CD8-positive, alpha-beta memory T cell (primary cell): ENCODE results near the gene PLOD1. TPM values are rescaled to one million over a fixed set of nuclear protein-coding genes. Genes with fewer than 3 reads are reported as not detected.
"Not testable (repeated sequence)": the region's sequence is repeated elsewhere in the genome, so short reads cannot be mapped to it uniquely, and the experiment has no call there.

Source experiments
- CTCF ChIA-PET: fragments of 350-600 bp; sonication (Branson Sonifier 250); formaldehyde crosslinking; loops from one replicate; lab custom pipeline; 2021; ENCODE audit warnings: antibody characterized with exemption; lab: Charles Lee
- POLR2A ChIA-PET: fragments of 350-600 bp; sonication (Branson Sonifier 250); formaldehyde crosslinking; loops from one replicate; lab custom pipeline; 2021; ENCODE audit warnings: antibody characterized with exemption; lab: Charles Lee
- DNase-seq, 5 donors: peaks; one replicate each; pipeline versions ENCODE4 v3.0.0 to v3.0.0-alpha.2; 2020 to 2022; ENCODE audit warnings: mixed read lengths in 1 of 5
- H3K27ac ChIP-seq: one replicate; pipeline ENCODE4 v1.7.0; 2013; ENCODE audit warnings: low read depth, mild to moderate bottlenecking, low read length, moderate library complexity
- H3K27me3 ChIP-seq: 2 replicates; pipeline ENCODE4 v1.7.0; 2013; ENCODE audit warnings: low read length, mild to moderate bottlenecking; ENCODE audit not compliant: insufficient read depth, poor library complexity, severe bottlenecking
- H3K36me3 ChIP-seq: 2 replicates; pipeline ENCODE4 v1.7.0; 2013; ENCODE audit warnings: mild to moderate bottlenecking, low read length, moderate library complexity; ENCODE audit not compliant: insufficient read depth
- H3K4me1 ChIP-seq: 2 replicates; pipeline ENCODE4 v1.7.0; 2013; ENCODE audit warnings: mild to moderate bottlenecking, low read length, moderate library complexity; ENCODE audit not compliant: insufficient read depth
- H3K4me3 ChIP-seq: 2 replicates; pipeline ENCODE4 v1.7.0; 2013; ENCODE audit warnings: mild to moderate bottlenecking, low read length
- H3K9me3 ChIP-seq: 2 replicates; pipeline ENCODE4 v1.7.0; 2013; ENCODE audit warnings: mild to moderate bottlenecking, low read length
- H3K27ac Mint-ChIP-seq, 8 donors: one replicate each; pipeline ENCODE4 v1.8.0; 2020 to 2021; ENCODE audit warnings: mixed read lengths in 8 of 8, mild to moderate bottlenecking in 6 of 8, inconsistent platforms in 3 of 8, moderate library complexity in 3 of 8
- H3K27me3 Mint-ChIP-seq, 2 donors: one replicate each; pipeline ENCODE4 v1.8.0; 2020 to 2021; ENCODE audit warnings: mixed read lengths in 2 of 2, mild to moderate bottlenecking in 1 of 2, moderate library complexity in 1 of 2
- H3K36me3 Mint-ChIP-seq, 3 donors: one replicate each; pipeline ENCODE4 v1.8.0; 2020 to 2021; ENCODE audit warnings: mixed read lengths in 3 of 3, inconsistent platforms in 1 of 3, mild to moderate bottlenecking in 1 of 3
- H3K4me1 Mint-ChIP-seq, 3 donors: one replicate each; pipeline ENCODE4 v1.8.0; 2020 to 2021; ENCODE audit warnings: mixed read lengths in 3 of 3, inconsistent platforms in 1 of 3, mild to moderate bottlenecking in 1 of 3
- H3K4me3 Mint-ChIP-seq, 7 donors: one replicate each; pipeline ENCODE4 v1.8.0; 2020 to 2021; ENCODE audit warnings: mixed read lengths in 7 of 7, mild to moderate bottlenecking in 6 of 7, moderate library complexity in 4 of 7, inconsistent platforms in 2 of 7
- H3K9me3 Mint-ChIP-seq, 5 donors: one replicate each; pipeline ENCODE4 v1.8.0; 2020 to 2022; ENCODE audit warnings: mixed read lengths in 5 of 5, mild to moderate bottlenecking in 3 of 5, moderate library complexity in 2 of 5, inconsistent platforms in 1 of 5
- polyA plus RNA-seq: library from polyadenylated mRNA; unstranded; fragments of 300-500 nt; fragmentation: Illumina TruSeq; gene quantifications from one replicate; pipeline ENCODE4 v1.2.3, GENCODE V29; 2021
- total RNA-seq, 2 experiments: library from RNA; stranded (reverse); gene quantifications; one replicate each; pipeline ENCODE4 v1.2.3, GENCODE V29; 2021

Gene PLOD1
- total and polyA plus RNA-seq, 3 experiments from 2014 or later: 9.4 to 31.0 (median 25.8) TPM

DNA sequence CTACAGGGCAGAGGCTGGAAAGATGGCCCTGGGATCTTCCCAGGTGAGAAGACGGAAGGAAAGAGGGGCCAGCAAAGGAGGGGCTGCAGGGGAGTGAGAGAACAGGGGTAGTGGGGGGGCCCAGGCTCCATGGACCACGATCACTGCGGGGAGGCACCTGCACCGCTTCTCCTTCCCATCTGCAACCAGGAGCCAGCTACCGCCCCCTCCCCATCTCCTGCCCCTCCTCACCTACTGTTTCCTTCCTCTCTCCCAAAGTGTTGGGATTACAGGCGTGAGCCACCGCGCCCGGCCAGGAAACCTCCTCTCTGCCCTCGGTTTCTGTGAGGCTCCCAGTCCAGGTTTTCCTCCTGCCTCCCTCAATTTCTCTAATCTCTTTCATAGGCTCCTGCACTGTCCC, 27.6 kb upstream of the PLOD1 start:
- H3K4me3 ChIP-seq: no peak overlapping the region
- H3K4me1 ChIP-seq: peaks cover 23% of the 10 kb centered on the region
- peaks cover 0 to 4% (median 0%) of the 10 kb centered on the region in 5 donors for H3K9me3 Mint-ChIP-seq
- peaks cover 31 to 44% (median 40%) of the 10 kb centered on the region in 3 donors for H3K4me1 Mint-ChIP-seq
- H3K27ac ChIP-seq: no peak overlapping the region
- H3K27ac Mint-ChIP-seq: peak overlapping the region in 3 of 8 donors; percentile 33 to 89 (median 49)
- peaks cover 0 to 13% (median 0%) of the 10 kb centered on the region in 3 donors for H3K36me3 Mint-ChIP-seq
- peaks cover 6 to 8% of the 10 kb centered on the region in 2 donors for H3K27me3 Mint-ChIP-seq
- DNase-seq: no peak
- ChIA-PET POLR2A (no interaction called here), CTCF (interaction anchor here (0.9 kb wide), 1 partner anchor 15 kb away, joined by 3 read pairs; no protein-coding TSS in a partner anchor)
- H3K36me3 ChIP-seq: no peaks in the 10 kb centered on the region
- H3K27me3 ChIP-seq: no peaks in the 10 kb centered on the region
- H3K4me3 Mint-ChIP-seq: peak overlapping the region in 1 of 7 donors; percentile 56
- H3K9me3 ChIP-seq: no peaks in the 10 kb centered on the region

DNA sequence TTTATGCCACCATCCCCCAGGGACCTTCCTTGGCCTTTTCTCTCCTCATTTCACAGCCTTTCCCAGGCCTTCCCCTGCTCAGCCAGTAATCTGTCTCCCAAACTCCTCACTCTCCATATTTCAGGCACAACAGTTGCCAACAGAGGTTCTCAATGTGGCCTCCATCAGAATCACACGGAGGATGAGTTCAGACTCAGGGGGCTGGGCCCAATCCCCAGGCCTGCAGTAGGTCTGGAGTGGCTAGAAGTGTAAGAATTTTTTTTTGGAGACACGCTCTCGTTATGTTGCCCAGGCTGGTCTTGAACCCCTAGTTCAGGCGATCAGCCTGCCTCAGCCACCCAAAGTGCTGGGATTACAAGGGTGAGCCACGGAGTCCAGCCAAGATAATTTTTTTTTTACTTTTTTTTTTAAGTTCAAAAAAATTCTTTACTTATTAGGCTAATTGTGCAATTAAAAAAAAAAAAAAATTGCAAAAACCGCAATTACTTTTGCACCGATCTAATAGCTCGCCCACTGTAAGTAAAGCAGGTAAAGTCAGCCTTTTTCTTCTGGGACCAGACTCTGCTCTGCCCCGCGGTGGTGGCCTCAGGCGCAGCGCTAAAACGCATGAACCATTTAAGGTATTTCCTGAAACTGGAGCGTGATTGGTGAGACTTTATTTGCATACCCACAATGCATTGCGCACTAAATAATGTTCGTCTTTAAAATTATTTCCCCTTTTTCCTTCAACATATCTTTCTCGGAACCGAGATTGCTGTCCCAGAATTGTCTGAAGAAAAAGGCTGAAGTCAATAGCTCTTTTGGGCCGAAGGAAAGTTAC, 27.0 kb upstream of the PLOD1 start:
- H3K36me3 Mint-ChIP-seq: peaks cover 0 to 13% (median 0%) of the 10 kb centered on the region in 3 donors
- peak overlapping the region; percentile 100 for H3K27ac ChIP-seq
- H3K9me3 Mint-ChIP-seq: peaks cover 0 to 4% (median 0%) of the 10 kb centered on the region in 5 donors
- peak overlapping the region; percentile 89 to 100 (median 95) for H3K4me3 Mint-ChIP-seq
- peak overlapping the region; percentile 99 to 100 (median 100) for H3K27ac Mint-ChIP-seq
- DNase-seq: peak; percentile 84 to 96 (median 94)
- ChIA-PET CTCF (interaction anchor here (0.6 to 1.5 kb wide), 13 partner anchors 8 to 243 kb away, joined by 3 to 6 read pairs (median 4); partner anchors contain the start of genes CLCN6, FBXO6, KIAA2013 and MFN2), POLR2A (interaction anchor here (0.6 to 3.4 kb wide), 23 partner anchors 8 to 1823 kb away, joined by 3 to 40 read pairs (median 6); partner anchors contain the start of genes AGTRAP, CLCN6, FBXO6 and KIAA2013)
- peaks cover 0 to 8% of the 10 kb centered on the region in 2 donors for H3K27me3 Mint-ChIP-seq
- no peaks in the 10 kb centered on the region for H3K27me3 ChIP-seq
- H3K36me3 ChIP-seq: no peaks in the 10 kb centered on the region
- peaks cover 31 to 44% (median 40%) of the 10 kb centered on the region in 3 donors for H3K4me1 Mint-ChIP-seq
- no peaks in the 10 kb centered on the region for H3K9me3 ChIP-seq
- H3K4me1 ChIP-seq: peaks cover 23% of the 10 kb centered on the region
- H3K4me3 ChIP-seq: peak overlapping the region; percentile 76

DNA sequence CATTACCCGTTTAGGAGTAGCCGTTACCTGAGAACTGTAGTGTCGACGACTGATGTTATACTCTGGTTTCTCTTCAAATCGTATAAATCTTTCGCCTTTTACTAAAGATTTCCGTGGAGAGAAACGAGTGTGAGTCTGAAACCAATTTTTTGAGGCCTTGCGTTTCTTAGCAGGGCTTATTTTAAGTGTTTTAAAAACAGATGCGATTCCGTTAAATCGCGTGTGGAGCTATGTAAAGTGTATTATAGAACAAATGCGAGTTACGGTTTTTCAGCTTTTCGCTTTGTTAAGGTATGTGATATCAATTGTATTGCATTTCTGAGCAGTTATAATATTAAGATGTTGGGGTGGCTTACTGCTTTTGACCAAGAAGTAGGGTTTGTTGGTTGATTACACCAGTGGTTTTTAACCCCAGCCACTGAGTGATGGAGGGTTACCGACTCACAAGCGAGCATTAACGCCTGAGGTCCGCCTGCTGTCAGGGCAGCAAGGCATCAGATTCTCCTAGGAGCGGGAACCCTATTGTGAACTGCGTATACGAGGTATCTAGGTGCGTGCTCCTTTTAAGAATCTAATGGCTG, 26.3 kb upstream of the PLOD1 start:
- DNase-seq: peak; percentile 38 to 92 (median 80)
- H3K9me3 Mint-ChIP-seq: peaks cover 0 to 4% (median 0%) of the 10 kb centered on the region in 5 donors
- H3K4me1 Mint-ChIP-seq: peaks cover 31 to 44% (median 40%) of the 10 kb centered on the region in 3 donors
- H3K4me3 Mint-ChIP-seq: peak overlapping the region; percentile 89 to 100 (median 95)
- H3K4me3 ChIP-seq: peak overlapping the region; percentile 76
- no peaks in the 10 kb centered on the region for H3K27me3 ChIP-seq
- peaks cover 0 to 13% (median 0%) of the 10 kb centered on the region in 3 donors for H3K36me3 Mint-ChIP-seq
- ChIA-PET CTCF (interaction anchor here (0.7 to 1.5 kb wide), 11 partner anchors 8 to 244 kb away, joined by 3 to 6 read pairs (median 4); partner anchors contain the start of genes CLCN6, FBXO6, KIAA2013 and MFN2), POLR2A (interaction anchor here (0.6 to 3.4 kb wide), 24 partner anchors 9 to 1822 kb away, joined by 3 to 40 read pairs (median 6); partner anchors contain the start of genes AGTRAP, CLCN6, FBXO6 and KIAA2013)
- H3K36me3 ChIP-seq: no peaks in the 10 kb centered on the region
- peak overlapping the region; percentile 99 to 100 (median 100) for H3K27ac Mint-ChIP-seq
- H3K27ac ChIP-seq: peak overlapping the region; percentile 100
- H3K4me1 ChIP-seq: peaks cover 23% of the 10 kb centered on the region
- no peaks in the 10 kb centered on the region for H3K9me3 ChIP-seq
- peaks cover 0 to 8% of the 10 kb centered on the region in 2 donors for H3K27me3 Mint-ChIP-seq

DNA sequence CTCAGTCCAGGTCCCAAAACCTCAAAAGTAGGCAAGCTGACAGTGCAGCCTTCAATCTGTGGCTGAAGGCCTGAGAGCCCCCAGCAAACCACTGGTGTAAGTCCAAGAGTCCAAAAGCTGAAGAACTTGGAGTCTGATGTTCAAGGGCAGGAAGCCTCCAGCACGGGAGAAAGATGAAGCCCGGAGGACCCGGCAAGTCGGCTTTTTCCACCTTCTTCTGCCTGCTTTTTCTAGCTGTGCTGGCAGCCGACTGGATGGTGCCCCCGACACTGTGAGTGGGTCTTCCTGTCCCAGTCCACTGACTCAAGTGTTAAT, 23.6 kb upstream of the PLOD1 start:
- POLR2A ChIA-PET: interaction anchor here (2.0 to 2.3 kb wide), 2 partner anchors 15 to 105 kb away, joined by 10 to 12 read pairs; partner anchors contain the start of genes CLCN6, KIAA2013 and MTHFR
- H3K27ac ChIP-seq, CTCF ChIA-PET, H3K9me3 ChIP-seq, H3K27me3 ChIP-seq, H3K9me3 Mint-ChIP-seq, H3K36me3 ChIP-seq, DNase-seq, H3K27me3 Mint-ChIP-seq, H3K4me3 ChIP-seq: not testable (repeated sequence)
- Mint-ChIP-seq H3K4me1 (peaks cover 25 to 30% (median 28%) of the 10 kb centered on the region in 3 donors), H3K27ac (peak overlapping the region in 5 of 8 donors; percentile 29 to 99 (median 47)), H3K36me3 (peaks cover 0 to 13% (median 0%) of the 10 kb centered on the region in 3 donors), H3K4me3 (peak overlapping the region in 1 of 7 donors; percentile 35)
- H3K4me1 ChIP-seq: peaks cover 12% of the 10 kb centered on the region

DNA sequence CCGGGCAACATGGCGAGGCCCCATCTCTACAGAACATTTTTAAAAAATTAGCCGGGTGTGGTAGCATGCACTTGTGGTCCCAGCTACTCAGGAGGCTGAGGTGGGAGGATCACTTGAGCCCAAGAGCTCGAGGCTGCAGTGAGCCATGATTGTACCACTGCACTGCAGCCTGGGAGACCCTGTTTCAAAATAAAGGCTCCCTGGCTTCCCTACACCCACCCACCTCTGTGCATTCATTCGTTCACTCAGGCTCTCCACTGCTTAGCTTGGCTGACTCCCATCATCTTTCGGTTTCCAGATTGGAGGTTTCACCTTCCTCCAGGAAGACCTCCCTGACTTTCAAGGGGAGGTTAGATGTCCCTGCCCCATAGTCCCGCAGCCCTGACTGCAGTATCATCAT, 22.5 kb upstream of the PLOD1 start:
- H3K36me3 ChIP-seq: no peaks in the 10 kb centered on the region
- H3K27ac ChIP-seq: no peak overlapping the region
- no peak overlapping the region for H3K4me3 ChIP-seq
- H3K36me3 Mint-ChIP-seq: peaks cover 0 to 19% (median 0%) of the 10 kb centered on the region in 3 donors
- ChIA-PET CTCF (no interaction called here), POLR2A (interaction anchor here (0.6 kb wide), 1 partner anchor 1879 kb away, joined by 3 read pairs; no protein-coding TSS in a partner anchor)
- peaks cover 0 to 4% (median 0%) of the 10 kb centered on the region in 5 donors for H3K9me3 Mint-ChIP-seq
- H3K4me1 Mint-ChIP-seq: peaks cover 21 to 25% (median 23%) of the 10 kb centered on the region in 3 donors
- peaks cover 0 to 10% of the 10 kb centered on the region in 2 donors for H3K27me3 Mint-ChIP-seq
- peaks cover 7% of the 10 kb centered on the region for H3K4me1 ChIP-seq
- no peaks in the 10 kb centered on the region for H3K9me3 ChIP-seq
- no peaks in the 10 kb centered on the region for H3K27me3 ChIP-seq
- peak overlapping the region in 5 of 8 donors; percentile 14 to 77 (median 36) for H3K27ac Mint-ChIP-seq
- no peak for DNase-seq
- H3K4me3 Mint-ChIP-seq: no peak overlapping the region

DNA sequence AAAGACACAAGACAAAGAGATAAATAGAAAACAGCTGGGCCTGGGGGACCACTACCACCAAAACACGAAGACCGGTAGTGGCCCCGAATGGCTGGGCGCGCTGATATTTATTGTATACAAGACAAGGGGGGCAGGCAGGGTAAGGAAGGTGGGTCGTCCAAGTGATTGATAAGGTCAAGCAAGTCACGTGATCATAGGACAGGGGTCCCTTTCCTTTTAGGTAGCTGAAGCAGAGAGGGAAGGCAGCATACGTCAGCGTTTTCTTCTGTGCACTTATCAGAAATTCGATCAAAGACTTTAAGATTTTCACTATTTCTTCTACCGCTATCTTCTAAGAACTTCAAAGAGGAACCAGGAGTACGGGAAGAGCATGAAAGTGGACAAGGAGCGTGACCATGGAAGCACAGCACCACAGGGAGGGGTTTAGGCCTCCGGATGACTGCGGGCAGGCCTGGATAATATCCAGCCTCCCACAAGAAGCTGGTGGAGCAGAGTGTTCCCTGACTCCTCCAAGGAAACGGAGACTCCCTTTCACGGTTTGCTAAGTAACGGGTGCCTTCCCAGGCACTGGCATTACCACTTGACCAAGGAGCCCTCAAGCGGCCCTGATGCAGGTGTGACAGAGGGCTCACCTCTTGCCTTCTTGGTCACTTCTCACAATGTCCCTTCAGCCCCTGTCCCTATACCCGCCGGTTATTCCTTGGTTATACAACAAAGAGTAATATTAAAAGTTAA, 21.9 kb upstream of the PLOD1 start:
- H3K27me3 ChIP-seq, H3K27ac ChIP-seq, H3K4me1 ChIP-seq, H3K27me3 Mint-ChIP-seq, H3K9me3 Mint-ChIP-seq, H3K36me3 ChIP-seq, CTCF ChIA-PET, DNase-seq, H3K4me3 ChIP-seq, H3K9me3 ChIP-seq: not testable (repeated sequence)
- Mint-ChIP-seq H3K4me1 (peaks cover 15 to 19% (median 17%) of the 10 kb centered on the region in 3 donors), H3K4me3 (peak overlapping the region in 1 of 7 donors; percentile 15), H3K27ac (peak overlapping the region in 4 of 8 donors; percentile 14 to 52 (median 29)), H3K36me3 (peaks cover 0 to 21% (median 0%) of the 10 kb centered on the region in 3 donors)
- POLR2A ChIA-PET: interaction anchor here (0.6 kb wide), 1 partner anchor 18 kb away, joined by 6 read pairs; no protein-coding TSS in a partner anchor

DNA sequence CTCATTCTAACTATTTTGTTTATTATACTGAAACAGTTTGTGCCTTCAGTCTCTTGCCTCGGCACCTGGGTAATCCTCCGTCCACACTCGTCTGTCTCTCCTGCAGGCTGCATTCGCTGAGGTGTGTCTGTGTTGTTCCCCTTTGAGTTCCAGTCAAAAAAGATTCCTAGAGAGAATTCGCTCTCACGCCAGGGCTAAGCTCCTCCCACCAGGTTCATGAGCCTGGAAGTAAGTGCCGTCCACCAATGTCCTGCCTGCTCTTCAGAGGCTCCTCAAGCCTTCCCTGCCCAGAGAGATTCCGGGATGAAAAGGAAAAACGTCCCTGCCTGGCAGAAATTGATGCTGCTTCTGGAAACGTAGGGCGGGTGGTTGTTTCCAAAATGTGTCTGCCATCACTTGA, 21.2 kb upstream of the PLOD1 start:
- peak overlapping the region in 1 of 8 donors; percentile 50 for H3K27ac Mint-ChIP-seq
- peaks cover 0 to 3% of the 10 kb centered on the region in 2 donors for H3K27me3 Mint-ChIP-seq
- no peak overlapping the region for H3K27ac ChIP-seq
- H3K4me1 Mint-ChIP-seq: peaks cover 10 to 13% (median 12%) of the 10 kb centered on the region in 3 donors
- H3K36me3 Mint-ChIP-seq: peaks cover 0 to 21% (median 0%) of the 10 kb centered on the region in 3 donors
- H3K4me3 Mint-ChIP-seq: no peak overlapping the region
- CTCF ChIA-PET: no interaction called here
- no peaks in the 10 kb centered on the region for H3K4me1 ChIP-seq
- H3K27me3 ChIP-seq: no peaks in the 10 kb centered on the region
- POLR2A ChIA-PET: interaction anchor here (0.6 kb wide), 1 partner anchor 17 kb away, joined by 6 read pairs; no protein-coding TSS in a partner anchor
- no peak for DNase-seq
- H3K9me3 ChIP-seq: no peaks in the 10 kb centered on the region
- H3K9me3 Mint-ChIP-seq: no peaks in the 10 kb centered on the region
- H3K4me3 ChIP-seq: no peak overlapping the region
- no peaks in the 10 kb centered on the region for H3K36me3 ChIP-seq
